Measurements from ENCODE around the gene CISD3.

CISD3 gene

DNA sequence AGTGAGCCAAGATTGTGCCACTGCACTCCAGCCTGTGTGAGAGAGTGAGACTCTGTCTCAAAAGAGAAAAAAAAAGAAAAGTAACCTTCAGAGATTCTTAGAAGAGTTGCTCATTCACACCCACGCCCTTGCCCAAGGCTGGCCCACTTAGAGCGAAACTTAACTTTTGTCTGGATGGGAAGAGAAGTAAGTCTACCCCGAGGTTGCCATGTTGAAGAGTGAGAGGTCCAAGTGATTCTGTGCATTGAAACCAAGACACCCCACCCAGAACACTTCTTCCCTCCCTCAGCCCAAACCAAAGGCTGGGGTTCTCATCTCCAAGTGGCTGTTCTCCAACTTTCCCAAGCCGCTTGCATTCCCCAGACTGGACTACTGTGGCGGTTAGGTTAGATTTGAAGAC, 2.4 kb upstream of the CISD3 start:
- no peak for DNase-seq (ENCODE audit: extremely low read depth in 1 of 2, low read depth in 1 of 2)

DNA sequence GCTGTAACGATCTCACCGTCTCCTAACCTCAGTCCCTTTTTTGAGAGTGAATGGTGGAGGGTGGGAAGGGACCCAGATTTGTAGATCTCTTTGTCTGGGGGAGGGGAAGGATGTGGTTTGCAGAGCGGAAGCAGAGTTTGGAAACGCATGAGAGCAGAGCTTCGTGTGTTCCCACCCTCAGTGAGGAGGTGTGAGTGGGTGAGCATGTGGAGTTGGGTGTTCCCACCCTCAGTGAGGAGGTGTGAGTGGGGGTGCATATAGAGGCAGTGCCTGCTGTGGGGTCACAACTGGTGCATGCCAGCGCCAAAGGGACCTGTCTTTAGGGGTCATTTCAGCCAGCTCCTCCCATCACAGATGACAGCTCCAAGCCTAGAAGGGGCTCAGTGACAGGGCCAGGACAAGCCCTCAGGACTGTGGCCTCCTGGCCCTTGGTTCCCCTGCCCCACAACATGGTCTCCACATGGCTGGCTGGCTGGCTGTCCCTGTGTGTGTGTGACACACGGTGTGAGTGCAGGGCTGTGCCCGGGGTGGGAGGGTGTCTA, 1.8 kb upstream of the CISD3 start:
- peak; percentile 31 to 43 for DNase-seq (ENCODE audit: extremely low read depth in 1 of 2, low read depth in 1 of 2)

DNA sequence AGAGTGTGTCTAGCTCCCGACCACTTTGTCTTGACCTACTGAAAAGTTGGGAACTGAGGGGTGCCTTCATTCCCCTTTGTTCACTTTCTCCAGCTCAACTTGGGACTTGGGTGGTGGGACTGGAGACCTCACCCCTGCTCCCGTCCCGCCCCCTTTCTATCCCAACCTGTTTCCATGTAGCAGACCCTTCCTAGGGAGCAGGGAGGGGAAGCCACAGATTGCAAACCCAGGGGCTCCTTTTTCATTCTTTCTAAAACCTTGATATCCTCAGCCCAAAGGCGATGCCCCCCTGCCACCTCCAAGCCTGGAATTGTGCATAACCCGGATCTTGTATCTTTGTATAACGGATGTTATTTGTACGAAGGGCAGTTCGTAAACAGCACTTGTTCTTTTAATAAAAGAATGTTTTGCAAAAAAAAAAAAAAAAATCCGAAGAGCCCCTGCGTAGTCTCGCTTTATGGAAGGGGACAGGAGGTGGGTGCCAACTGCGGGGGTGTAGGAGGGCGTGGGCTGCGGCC, 714 bp upstream of the CISD3 start:
- DNase-seq (ENCODE audit: extremely low read depth in 1 of 2, low read depth in 1 of 2) = no peak

DNA sequence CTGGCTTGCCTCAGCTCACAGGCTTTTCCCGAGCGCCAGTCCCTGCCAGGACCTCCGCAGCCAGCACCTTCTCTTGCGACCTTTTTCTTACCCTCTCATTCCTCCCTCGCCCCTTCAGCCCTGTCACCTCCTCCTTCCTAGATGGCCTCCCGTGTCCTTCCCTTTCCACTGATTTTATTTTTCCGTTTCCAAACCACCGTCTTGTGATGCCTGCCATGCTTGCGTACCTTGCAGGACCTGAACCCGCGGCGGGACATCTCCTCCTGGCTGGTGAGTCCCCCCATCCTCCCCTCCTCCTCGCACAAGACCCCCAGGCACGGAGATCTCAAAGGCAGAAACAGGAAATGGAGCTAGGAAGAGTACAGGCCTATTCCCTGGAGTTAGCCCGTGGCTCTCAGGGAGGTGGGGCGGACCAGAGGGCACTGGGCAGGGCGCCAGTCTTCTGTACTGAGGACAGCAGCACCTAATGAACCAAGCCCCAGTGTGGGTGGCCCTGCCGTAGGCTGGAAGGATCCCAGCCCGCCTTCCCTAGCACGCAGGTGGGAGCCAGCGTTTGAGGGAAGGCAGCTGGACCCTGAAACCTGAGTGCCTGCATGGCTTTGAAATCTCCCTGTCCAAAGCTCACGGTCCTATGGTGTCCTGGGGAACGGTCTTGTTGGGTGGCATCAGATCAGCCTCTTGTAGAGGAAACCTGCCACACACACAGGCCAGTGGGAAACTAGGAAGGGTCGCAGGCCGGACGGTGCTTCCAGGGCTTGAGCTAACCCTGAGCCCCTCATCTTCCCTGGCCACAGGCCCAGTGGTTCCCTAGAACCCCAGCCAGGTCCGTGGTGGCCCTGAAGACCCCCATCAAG, 612 bp downstream of the CISD3 start:
- no peak for DNase-seq (ENCODE audit: extremely low read depth in 1 of 2, low read depth in 1 of 2)

DNA sequence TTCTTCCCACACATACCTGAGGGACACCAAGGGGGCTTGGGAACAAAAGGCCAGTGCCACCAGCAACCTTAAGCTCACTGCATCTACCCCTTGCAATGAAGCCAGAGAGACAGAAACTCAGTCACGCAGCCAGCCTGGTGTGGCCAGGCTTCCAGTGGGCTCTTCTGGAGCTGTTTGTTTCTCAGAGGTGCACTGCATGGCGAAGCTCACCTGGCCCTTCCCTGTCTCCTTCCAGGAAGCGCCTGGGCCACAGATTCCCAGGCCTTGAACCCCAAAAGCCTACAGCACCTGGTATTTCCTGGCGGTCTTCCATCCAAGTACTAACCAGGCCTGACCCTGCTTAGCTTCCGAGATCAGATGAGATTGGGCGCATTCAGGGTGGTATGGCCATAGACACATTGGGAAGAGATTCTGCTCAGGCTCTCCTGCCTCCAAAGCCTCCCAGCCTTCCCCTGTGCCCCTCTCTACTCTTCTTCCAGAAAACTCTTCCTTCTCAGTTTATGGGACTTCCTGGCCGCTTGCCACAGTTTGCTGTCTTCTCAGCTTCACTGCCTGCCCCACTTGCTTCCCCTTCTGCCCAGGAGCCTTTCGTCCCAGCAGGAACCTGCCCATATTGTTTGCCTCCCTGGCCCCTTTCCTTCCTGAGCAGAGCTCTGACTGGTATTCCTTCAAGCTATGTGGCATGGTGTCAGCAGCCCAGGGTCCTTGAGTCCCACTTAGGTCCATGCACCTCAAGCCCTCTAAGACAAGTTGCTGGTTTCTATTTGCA, 1.6 kb downstream of the CISD3 start:
- DNase-seq (ENCODE audit: extremely low read depth in 1 of 2, low read depth in 1 of 2) = no peak

DNA sequence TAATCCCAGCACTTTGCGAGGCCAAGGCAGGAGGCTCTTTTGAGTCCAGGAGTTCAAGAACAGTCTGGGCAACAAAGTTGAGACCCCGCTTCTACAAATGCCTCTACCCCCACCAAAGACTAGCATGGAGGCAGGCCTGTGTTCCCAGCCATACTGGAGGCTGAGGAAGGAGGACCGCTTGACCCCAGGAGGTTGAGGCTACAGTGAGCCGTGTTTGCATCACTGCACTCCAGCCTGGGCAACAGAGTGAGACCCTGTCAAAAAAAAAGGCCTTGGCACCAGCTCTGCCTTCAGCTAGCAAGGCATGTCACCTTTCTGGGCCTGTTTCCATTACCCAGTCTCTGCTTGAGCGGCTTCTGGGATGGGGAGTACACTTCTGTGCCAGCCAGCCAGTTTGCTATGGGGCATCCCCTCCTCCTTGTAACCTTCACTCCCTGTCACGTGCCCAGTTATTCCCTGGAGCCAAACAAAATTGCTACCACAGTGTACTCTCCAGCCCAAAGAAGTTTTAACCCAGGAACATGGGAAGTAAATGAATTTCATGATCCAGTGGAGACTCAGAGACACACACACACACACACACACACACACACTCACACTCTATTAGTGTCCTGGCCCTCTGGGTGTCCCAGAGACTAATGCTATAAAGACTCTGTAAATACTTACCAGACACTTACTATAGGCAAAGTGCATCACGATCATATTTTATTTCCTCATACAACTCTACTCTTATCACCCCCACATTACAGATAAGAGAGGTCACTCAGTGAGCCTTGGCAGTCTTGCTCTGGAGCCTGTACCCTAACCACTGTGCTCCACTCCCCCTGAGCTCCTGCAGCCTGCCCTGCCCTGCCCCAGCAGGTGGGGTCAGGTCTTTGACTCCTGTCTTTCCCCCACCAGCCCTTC, 2.5 kb downstream of the CISD3 start:
- DNase-seq (ENCODE audit: extremely low read depth in 1 of 2, low read depth in 1 of 2) = no peak

DNA sequence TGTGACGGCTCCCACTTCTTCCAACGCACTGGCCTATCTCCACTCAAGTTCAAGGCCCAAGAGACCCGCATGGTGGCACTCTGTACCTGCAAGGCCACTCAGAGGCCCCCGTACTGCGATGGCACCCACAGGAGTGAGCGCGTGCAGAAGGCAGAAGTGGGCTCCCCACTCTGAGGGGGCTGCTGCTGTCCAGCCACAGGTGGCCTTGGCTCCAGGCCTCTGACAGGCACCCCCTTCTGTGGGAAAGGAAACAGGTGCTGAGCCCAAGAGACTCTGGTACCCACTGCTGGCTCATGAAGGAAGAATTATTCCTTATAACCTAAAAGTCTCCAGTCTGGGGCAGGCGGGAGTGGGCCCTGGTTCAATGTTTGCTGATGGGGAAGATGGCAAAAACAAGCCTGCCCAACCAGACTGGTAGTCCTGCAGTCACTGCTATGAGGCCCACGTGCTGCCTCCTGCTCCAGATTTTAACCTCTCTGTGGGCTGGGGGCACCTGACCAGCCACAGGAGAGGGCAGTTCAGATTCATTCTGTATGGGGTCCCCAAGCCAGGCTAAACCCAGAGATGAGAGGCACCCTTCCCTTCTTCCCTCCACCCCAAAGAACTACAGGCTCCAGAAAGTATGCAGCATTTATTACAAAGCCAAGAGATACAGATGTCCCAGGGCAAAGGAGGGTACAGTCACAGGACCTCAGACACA, 3.3 kb downstream of the CISD3 start:
- DNase-seq (ENCODE audit: extremely low read depth in 1 of 2, low read depth in 1 of 2) = no peak

DNA sequence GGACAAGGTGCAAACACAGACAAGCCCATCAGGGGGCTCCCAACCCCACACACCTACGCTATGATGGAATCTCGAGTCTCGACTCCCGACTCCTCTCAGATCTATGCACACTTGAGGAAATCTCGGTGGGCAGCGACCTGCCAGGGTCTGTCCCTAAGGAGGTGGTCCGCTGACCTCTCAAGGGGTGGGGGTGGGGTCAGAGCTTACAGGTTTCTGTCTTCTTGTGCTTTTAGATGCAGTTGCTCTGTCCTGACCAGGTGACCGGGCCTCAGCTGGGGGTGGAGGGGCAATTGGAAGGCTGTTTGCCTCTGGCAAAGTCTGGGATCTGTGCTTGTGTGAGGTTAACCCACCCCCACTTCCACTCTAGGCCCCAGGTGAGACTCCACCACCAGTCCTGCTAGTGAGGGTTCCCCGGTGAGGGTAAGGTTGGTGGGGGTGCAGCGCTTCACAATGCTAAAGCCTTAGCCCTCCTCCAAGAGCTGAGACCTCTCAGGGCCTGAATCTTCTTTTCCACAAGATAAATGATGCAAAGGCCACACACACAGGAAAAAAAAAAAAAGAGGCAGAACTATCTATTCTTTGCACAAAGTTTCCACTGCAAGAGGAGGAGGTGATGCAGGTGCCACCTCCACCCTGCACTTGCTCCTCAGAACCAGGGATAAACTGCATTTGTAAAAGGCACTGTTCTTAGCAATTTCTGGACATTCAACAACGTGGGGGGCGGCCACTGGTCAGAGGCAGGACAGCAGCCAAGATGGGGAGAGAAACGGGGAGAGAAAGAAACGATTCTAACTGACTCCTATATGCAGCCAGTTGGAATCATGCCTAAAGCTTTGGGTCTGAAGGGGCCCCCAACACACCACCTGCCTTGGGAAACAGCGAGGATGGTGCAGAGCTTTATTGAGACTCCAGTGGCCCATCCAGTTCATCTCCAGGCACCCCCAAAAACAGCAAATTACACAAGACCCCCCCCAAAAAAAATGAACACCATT, 4.1 kb downstream of the CISD3 start:
- no peak for DNase-seq (ENCODE audit: extremely low read depth in 1 of 2, low read depth in 1 of 2)

DNA sequence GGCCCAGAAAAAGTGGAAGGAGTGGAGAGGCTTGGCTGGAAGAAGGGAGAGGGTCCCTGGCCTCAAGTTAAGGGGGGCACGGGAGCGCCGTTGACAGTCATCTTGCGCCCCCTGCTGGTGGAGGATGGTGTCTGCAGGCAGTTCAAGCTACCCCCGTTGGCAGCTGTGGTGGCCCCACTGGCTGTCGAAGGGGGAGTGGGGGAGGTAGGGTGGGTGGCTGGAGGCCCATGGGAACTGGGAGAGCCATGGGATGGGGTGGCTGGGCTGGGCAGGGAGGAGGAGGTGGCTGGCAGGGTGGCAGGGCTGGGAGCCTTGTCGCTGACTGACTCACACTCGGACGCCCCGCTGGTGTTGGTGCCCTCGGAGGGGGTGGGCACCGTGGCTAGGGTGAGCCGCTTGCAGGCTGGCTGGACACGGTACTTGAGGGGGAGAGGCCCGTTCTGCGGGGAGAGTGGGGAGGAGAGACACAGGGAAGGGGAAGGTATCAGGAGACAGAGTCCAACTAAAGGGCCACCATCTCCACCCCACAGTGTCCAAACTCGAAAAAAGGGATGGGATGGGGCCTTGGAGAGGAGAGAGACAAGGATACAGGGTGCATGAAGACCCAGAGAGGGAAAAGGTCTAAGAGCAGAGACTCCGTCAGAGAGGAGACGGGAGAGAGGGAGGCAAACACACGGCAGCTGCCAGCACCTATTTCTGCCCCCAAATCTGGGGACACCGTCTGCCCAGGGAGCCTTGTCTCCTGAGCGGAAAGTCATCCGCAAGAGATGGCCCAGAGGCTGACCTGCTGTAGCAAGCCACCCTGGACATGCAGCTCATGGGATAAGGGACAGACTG, 5.2 kb downstream of the CISD3 start:
- DNase-seq (ENCODE audit: extremely low read depth in 1 of 2, low read depth in 1 of 2) = peak; percentile 48 to 81

DNA sequence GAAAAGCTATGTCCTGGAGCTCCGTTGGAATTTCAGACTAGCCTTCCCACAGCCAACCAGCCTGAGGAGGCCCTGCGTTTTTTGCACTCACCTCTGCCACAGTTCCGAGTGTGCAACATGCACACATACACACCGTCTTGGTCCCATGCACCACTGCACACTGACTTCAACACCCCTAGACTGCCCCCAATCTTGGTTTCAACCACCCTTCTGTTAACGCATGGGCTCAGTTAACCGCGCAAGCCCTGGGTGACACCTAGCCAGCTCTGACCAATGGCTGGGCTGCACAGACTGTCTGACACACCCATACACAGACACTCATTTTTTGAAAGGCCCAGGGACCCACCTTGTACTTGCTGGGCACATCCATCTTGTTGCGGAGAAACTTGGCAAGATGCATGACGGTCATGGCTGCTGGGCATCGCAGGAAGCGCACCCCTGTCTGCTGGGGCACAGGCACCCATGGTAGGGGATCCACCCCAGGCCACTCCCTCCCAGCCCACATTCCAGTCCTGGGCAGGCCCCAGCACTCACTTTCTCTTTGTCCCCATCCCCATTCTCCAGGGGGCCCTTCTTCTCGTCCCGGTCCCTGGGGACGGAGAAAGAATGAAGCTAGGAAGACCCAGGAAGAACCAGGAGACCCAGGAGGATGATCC, 8.0 kb downstream of the CISD3 start:
- no peak for DNase-seq (ENCODE audit: extremely low read depth in 1 of 2, low read depth in 1 of 2)

DNA sequence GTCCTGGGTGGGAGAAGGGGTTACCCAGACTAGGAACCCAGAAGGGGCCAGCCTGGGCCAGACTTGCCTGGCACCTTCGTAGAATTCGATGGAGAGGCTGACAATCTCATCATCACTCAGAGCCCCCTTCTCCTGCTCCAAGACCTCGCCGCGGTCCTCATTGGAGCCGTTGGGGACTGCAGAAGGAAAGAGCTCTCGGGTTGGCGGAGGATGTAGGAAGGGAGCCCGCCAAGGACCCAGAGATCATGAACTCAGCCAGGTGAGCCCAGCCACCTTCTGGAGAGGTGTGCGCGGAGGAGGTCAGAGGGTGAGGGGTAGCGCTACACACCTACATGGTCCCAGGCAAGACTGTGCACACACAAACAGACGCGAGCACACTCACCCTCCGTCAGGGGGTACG, 8.5 kb downstream of the CISD3 start:
- no peak for DNase-seq (ENCODE audit: extremely low read depth in 1 of 2, low read depth in 1 of 2)

DNA sequence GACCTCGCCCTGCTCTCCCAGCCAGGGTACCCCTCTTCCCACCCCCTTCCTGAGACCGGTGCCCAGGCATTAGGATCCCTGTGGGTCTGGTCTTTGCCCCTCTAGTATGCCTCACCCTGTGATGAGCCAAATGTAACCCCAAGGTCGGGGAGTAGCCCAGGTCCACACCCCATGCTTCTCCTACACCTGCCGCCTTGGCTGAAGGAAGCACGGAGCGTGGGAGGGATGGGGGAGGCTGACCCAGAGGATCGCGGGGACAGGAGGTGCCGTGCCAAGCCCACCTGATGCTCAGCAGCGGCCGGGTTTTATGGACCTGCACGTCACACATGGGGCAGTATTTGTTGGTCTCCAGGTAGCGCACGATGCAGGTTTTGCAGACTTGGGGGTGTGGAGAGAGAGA, 9.2 kb downstream of the CISD3 start:
- DNase-seq (ENCODE audit: extremely low read depth in 1 of 2, low read depth in 1 of 2) = no peak

DNA sequence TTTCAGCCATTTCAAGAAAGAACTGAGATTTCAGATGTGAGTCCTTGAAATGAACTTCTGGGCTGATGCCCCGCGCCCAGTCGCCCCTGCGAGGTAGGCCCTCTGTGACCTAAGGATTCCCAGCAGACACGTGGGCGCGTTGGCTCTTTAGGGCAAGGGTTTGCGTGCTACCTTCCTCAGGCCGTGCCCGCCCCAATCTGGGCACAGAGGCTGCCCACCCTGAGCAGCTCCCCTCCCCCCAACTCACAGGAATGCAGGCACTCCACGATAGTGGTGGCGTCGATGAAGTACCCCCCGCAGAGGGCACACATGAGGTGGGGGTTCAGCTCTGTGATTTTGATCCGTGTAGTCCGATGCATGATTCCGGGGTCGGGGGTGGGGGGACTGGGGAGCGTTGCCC, 9.9 kb downstream of the CISD3 start:
- DNase-seq (ENCODE audit: extremely low read depth in 1 of 2, low read depth in 1 of 2) = no peak

DNA sequence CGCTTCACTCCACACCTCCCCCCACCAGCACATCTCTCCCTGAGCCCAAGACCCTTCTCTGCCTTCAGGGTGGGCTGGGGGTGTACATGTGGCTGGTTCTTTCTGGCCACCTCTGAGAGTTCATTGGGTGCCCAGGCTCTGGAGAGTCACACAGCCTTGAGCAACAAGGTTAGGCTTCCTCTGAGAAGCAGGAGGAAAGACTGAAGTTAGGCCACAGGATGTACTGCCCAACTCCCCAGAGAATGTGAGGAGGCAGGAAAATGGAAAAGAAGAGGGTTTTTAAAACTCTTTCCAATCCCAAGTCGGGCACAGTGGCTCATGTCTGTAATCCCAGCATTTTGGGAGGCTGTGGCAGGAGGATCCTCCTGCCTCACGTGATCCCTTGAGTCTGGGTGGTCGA, 10.7 kb downstream of the CISD3 start:
- no peak for DNase-seq (ENCODE audit: extremely low read depth in 1 of 2, low read depth in 1 of 2)

DNA sequence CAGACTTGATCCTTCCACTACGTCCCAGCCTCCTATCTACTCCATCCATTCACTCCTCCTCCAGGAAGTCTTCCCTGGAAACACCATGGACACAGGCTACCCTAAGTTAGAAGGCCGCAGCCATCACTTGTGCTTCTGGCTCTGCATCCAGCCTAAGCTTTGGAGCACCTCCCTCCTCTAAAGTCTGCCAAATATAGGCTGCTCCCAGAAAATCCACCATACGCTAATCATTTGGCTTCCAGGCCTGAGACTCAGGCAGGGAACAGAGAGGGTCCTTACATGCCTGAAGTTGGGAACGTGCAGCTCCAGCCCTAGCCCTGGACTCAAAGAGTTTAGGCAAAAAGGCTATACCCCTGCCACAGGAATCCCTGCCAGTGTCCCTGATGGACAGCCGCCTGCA, 11.3 kb downstream of the CISD3 start:
- no peak for DNase-seq (ENCODE audit: extremely low read depth in 1 of 2, low read depth in 1 of 2)

DNA sequence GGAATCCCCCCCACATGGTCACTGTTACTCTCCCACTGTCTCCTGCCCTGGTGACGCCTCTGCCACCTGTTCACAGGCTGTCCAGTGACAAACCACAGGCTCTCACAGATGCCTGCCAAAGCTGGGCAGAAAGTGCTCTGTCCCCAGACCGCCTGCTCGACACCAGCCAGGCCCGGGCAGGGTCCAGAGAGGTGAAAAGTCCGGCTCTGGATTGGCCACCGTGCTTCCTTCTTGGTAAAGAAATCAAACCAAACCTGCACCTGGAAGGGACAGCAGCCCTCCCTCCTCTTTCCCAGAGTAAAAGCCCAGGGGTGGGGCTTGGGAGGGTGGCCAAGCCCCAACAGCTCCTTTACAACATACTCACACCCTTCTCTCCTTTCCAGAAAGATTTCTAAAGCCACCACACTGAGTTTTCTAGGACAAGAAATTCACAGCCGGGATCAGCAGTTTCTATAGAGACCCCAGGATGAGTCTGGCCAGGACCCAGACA, 11.8 kb downstream of the CISD3 start:
- no peak for DNase-seq (ENCODE audit: extremely low read depth in 1 of 2, low read depth in 1 of 2)

All from activated CD8-positive, alpha-beta memory T cell treated with anti-CD3 and anti-CD28 coated beads for 1 hour (primary cell).